SK-N-SH (cell line): ENCODE data around the gene RMDN3. TPM values are rescaled to one million over a fixed set of nuclear protein-coding genes. Genes with fewer than 3 reads are reported as not detected.
A peak's percentile ranks its signal among the peaks of the same experiment; 100 is the strongest.

Source experiments
- CTCF ChIA-PET: fragments of 300-600, 350-600 bp; formaldehyde crosslinking; extraction: SDS; loops from one replicate; lab custom pipeline; 2021; lab: Yijun Ruan, JAX
- POLR2A ChIA-PET: fragments of 350-600 bp; sonication (Branson Sonifier 250); formaldehyde crosslinking; extraction: SDS; loops from one replicate; lab custom pipeline; 2020; ENCODE audit warnings: antibody characterized with exemption, inconsistent platforms; lab: Yijun Ruan, JAX
- DNase-seq: peaks from one replicate; pipeline ENCODE4 v3.0.0; 2012
- H2AFZ ChIP-seq: fragments of 200-600 bp; sonication (generic); 2 replicates; pipeline ENCODE4 v1.8.1; 2016; ENCODE audit warnings: antibody characterized with exemption, mild to moderate bottlenecking, low read depth
- H3F3A ChIP-seq: fragments of 200-600 bp; sonication (generic); replicated peaks from 2 replicates; pipeline ENCODE3; 2016; ENCODE audit warnings: antibody characterized with exemption, mild to moderate bottlenecking; ENCODE audit not compliant: insufficient read depth
- H3K27ac ChIP-seq, 2 experiments: fragments of 200-500 bp in 1 of 2; fragments of 200-600 bp in 1 of 2; sonication (Bioruptor generic) in 1 of 2; sonication (generic), shearing (Covaris generic) in 1 of 2; 2 replicates each; pipeline versions ENCODE4 v1.5.1 to v1.6.1; 2014 to 2016; ENCODE audit warnings: low read depth in 2 of 2, inconsistent platforms in 1 of 2, low read length in 1 of 2, mild to moderate bottlenecking in 1 of 2, mixed read lengths in 1 of 2
- H3K27me3 ChIP-seq: fragments of 200-600 bp; sonication (generic), shearing (Covaris generic); 2 replicates; pipeline ENCODE4 v1.6.1; 2016; ENCODE audit warnings: mixed run types; ENCODE audit not compliant: insufficient read depth
- H3K36me3 ChIP-seq, 2 experiments: fragments of 200-500 bp in 1 of 2; fragments of 200-600 bp in 1 of 2; sonication (Bioruptor generic) in 1 of 2; sonication (generic) in 1 of 2; replicated peaks in 1 of 2; 2 replicates each; pipeline versions ENCODE3 to v1.5.1; 2014 to 2016; ENCODE audit warnings: low read length in 1 of 2, mild to moderate bottlenecking in 1 of 2; ENCODE audit not compliant: insufficient read depth in 2 of 2, control insufficient read depth in 1 of 2
- H3K4me1 ChIP-seq, 2 experiments: fragments of 200-500 bp in 1 of 2; fragments of 200-600 bp in 1 of 2; sonication (Bioruptor generic) in 1 of 2; sonication (generic), shearing (Covaris generic) in 1 of 2; 2 replicates each; pipeline versions ENCODE4 v1.5.1 to v1.6.1; 2014 to 2016; ENCODE audit warnings: low read depth in 1 of 2, low read length in 1 of 2, mixed run types in 1 of 2; ENCODE audit not compliant: insufficient read depth in 2 of 2, control insufficient read depth in 1 of 2
- H3K4me2 ChIP-seq: fragments of 200-600 bp; sonication (generic), shearing (Covaris generic); 2 replicates; pipeline ENCODE4 v1.6.1; 2017; ENCODE audit warnings: mixed run types
- H3K4me3 ChIP-seq, 2 experiments: fragments of 200-500 bp in 1 of 2; fragments of 200-600 bp in 1 of 2; sonication (Bioruptor generic) in 1 of 2; sonication (generic), shearing (Covaris generic) in 1 of 2; 2 replicates each; pipeline versions ENCODE4 v1.5.1 to v1.8.1; 2014 to 2016; ENCODE audit warnings: low read depth in 2 of 2, inconsistent platforms in 1 of 2, low read length in 1 of 2, mild to moderate bottlenecking in 1 of 2, mixed read lengths in 1 of 2, moderate library complexity in 1 of 2
- H3K79me2 ChIP-seq: fragments of 200-600 bp; sonication (generic); 2 replicates; pipeline ENCODE4 v1.8.1; 2017; ENCODE audit warnings: mild to moderate bottlenecking; ENCODE audit not compliant: insufficient read depth
- H3K9ac ChIP-seq: fragments of 200-600 bp; sonication (generic); 2 replicates; pipeline ENCODE4 v1.6.1; 2017; ENCODE audit warnings: mixed run types
- H3K9me2 ChIP-seq: fragments of 200-600 bp; sonication (generic); 2 replicates; pipeline ENCODE4 v1.6.1; 2017; ENCODE audit warnings: mixed run types
- H3K9me3 ChIP-seq: fragments of 200-600 bp; sonication (generic); 2 replicates; pipeline ENCODE4 v1.6.1; 2017; ENCODE audit warnings: mixed run types, mild to moderate bottlenecking, moderate library complexity
- H4K20me1 ChIP-seq: fragments of 200-600 bp; sonication (generic); 2 replicates; pipeline ENCODE4 v1.6.1; 2017; ENCODE audit warnings: mild to moderate bottlenecking, mixed run types; ENCODE audit not compliant: insufficient read depth
- CHD2 ChIP-seq: fragments of 150-350 bp; IDR thresholded peaks from 2 replicates; pipeline ENCODE4 v1.6.1; 2018; ENCODE audit warnings: low read length; ENCODE audit not compliant: partially characterized antibody
- EP300 ChIP-seq, 2 experiments: IDR thresholded peaks; 2 replicates each; pipeline versions ENCODE4 v1.4.0 to v1.6.1; 2012; ENCODE audit warnings: borderline replicate concordance in 1 of 2, low read depth in 1 of 2, low read length in 1 of 2
- EZH2phosphoT487 ChIP-seq: fragments of 200-600 bp; sonication (generic); IDR thresholded peaks from 2 replicates; pipeline ENCODE4 v1.6.1; 2017; ENCODE audit warnings: low read depth, mixed run types, mild to moderate bottlenecking, antibody characterized with exemption, moderate library complexity, borderline replicate concordance
- FOSL2 ChIP-seq: IDR thresholded peaks from 2 replicates; pipeline ENCODE4 v1.4.0; 2012; ENCODE audit warnings: low read depth, mild to moderate bottlenecking, moderate library complexity, borderline replicate concordance
- FOXJ3 ChIP-seq: sonication (generic); formaldehyde crosslinking; IDR thresholded peaks from 2 replicates; pipeline ENCODE4 v1.5.1; 2020; ENCODE audit warnings: mild to moderate bottlenecking, missing genetic modification reagents
- MAX ChIP-seq: IDR thresholded peaks from 2 replicates; pipeline ENCODE4 v1.4.0; 2012; ENCODE audit warnings: low read depth
- MEF2A ChIP-seq: IDR thresholded peaks from 2 replicates; pipeline ENCODE4 v1.4.0; 2012; ENCODE audit warnings: low read depth, borderline replicate concordance
- NFIC ChIP-seq: IDR thresholded peaks from 2 replicates; pipeline ENCODE4 v1.4.0; 2012; ENCODE audit warnings: borderline replicate concordance
- NRF1 ChIP-seq: IDR thresholded peaks from 2 replicates; pipeline ENCODE4 v1.6.1; 2012; ENCODE audit warnings: low read depth, mild to moderate bottlenecking, low read length
- POLR2AphosphoS5 ChIP-seq: IDR thresholded peaks from 2 replicates; pipeline ENCODE4 v1.6.1; 2012; ENCODE audit warnings: low read depth, low read length
- RAD21 ChIP-seq: IDR thresholded peaks from 2 replicates; pipeline ENCODE4 v1.6.1; 2012; ENCODE audit warnings: mild to moderate bottlenecking, low read length
- RCOR1 ChIP-seq: fragments of 150-350 bp; IDR thresholded peaks from 2 replicates; pipeline ENCODE4 v1.6.1; 2017; ENCODE audit warnings: antibody characterized with exemption, low read length
- RXRA ChIP-seq: IDR thresholded peaks from 2 replicates; pipeline ENCODE4 v1.4.0; 2012; ENCODE audit warnings: low read depth, mild to moderate bottlenecking, borderline replicate concordance
- SIN3A ChIP-seq: IDR thresholded peaks from 2 replicates; pipeline ENCODE4 v1.6.1; 2012; ENCODE audit warnings: low read depth, mild to moderate bottlenecking, low read length, moderate library complexity, borderline replicate concordance
- TCF12 ChIP-seq: IDR thresholded peaks from 2 replicates; pipeline ENCODE4 v1.4.0; 2012
- TEAD4 ChIP-seq: IDR thresholded peaks from 2 replicates; pipeline ENCODE4 v1.4.0; 2012; ENCODE audit warnings: mild to moderate bottlenecking, borderline replicate concordance; ENCODE audit not compliant: insufficient read depth
- USF1 ChIP-seq: IDR thresholded peaks from 2 replicates; pipeline ENCODE4 v1.4.0; 2012; ENCODE audit warnings: low read depth, borderline replicate concordance
- YY1 ChIP-seq: IDR thresholded peaks from 2 replicates; pipeline ENCODE4 v1.4.0; 2012; ENCODE audit warnings: low read depth, mild to moderate bottlenecking
- WGBS: methylation state at CpG from one replicate; pipeline ENCODE4 v1.1.6; 2017; ENCODE audit warnings: low lambda C conversion rate; 5-methylcytosine and 5-hydroxymethylcytosine counted together
- polyA plus RNA-seq, 3 experiments: library from polyadenylated mRNA; depleted of rRNA; stranded (reverse); fragments of >200 nt; gene quantifications; 2 replicates each; pipeline ENCODE4 v1.2.3, GENCODE V29; 2012

The RMDN3 gene
- polyA plus RNA-seq, 1 of the 3 experiments (the other 2 are of a cell fraction): 33.0 TPM

- Histone ChIP-seq H3K9me2 (no peaks in the 10 kb centered on the region), H3K4me3 (no peak overlapping the region), H3K9me3 (no peaks in the 10 kb centered on the region), H2AFZ (no peak overlapping the region), H3K27ac (peak overlapping the region in 1 of 2 experiments; percentile 61; a peak in 1 of 4 replicates), H3K79me2 (peaks cover 64% of the 10 kb centered on the region), H3K4me2 (peak overlapping the region; percentile 54; the same call in 1 of the 2 replicates), H3K9ac (no peak overlapping the region), H3F3A (peaks cover 4% of the 10 kb centered on the region), H3K27me3 (no peaks in the 10 kb centered on the region), H3K36me3 (peaks cover 0 to 5% of the 10 kb centered on the region in 2 experiments), H4K20me1 (peaks cover 19% of the 10 kb centered on the region), H3K4me1 (peaks cover 2 to 12% of the 10 kb centered on the region in 2 experiments; a peak in 3 of 4 replicates)
- ChIA-PET CTCF (interaction anchor here (1.1 to 31.8 kb wide), 5 partner anchors 16 to 104 kb away, joined by 4 to 555 read pairs (median 5); partner anchors contain the start of gene RMDN3), POLR2A (no interaction called here)
- no peak for TF ChIP-seq SIN3A
- no peak for TF ChIP-seq CHD2
- TF ChIP-seq NRF1: no peak
- no peak for TF ChIP-seq RCOR1
- no peak for TF ChIP-seq EZH2phosphoT487
- no peak for TF ChIP-seq POLR2AphosphoS5
- TF ChIP-seq TEAD4: no peak
- TF ChIP-seq YY1: no peak
- TF ChIP-seq USF1: no peak
- no peak for TF ChIP-seq TCF12
- no peak for TF ChIP-seq MEF2A
- no peak for TF ChIP-seq RXRA
- no peak for DNase-seq
- 57% methylated on average over 5 of the region's 6 CpGs for WGBS
Observed at GRCh38 chr15:40787991-40788390, 32.9 kb upstream of the RMDN3 start.

- CTCF ChIA-PET: interaction anchor here (0.8 to 31.8 kb wide), 5 partner anchors 16 to 104 kb away, joined by 3 to 555 read pairs (median 5); partner anchors contain the start of gene RMDN3
Observed at GRCh38 chr15:40787344-40787841, 32.3 kb upstream of the RMDN3 start.

More at GRCh38 chr15:40787344-40787841, 32.3 kb upstream of the RMDN3 start:
- Histone ChIP-seq H3K27ac (peak overlapping the region in 1 of 2 experiments; percentile 61; a peak in 2 of 4 replicates), H3K9me2 (no peaks in the 10 kb centered on the region), H3K4me2 (peak overlapping the region; percentile 54), H3K79me2 (peaks cover 58% of the 10 kb centered on the region), H4K20me1 (peaks cover 21% of the 10 kb centered on the region), H3K27me3 (no peaks in the 10 kb centered on the region), H3K4me1 (peaks cover 2 to 12% of the 10 kb centered on the region in 2 experiments; a peak in 3 of 4 replicates), H3F3A (peaks cover 4% of the 10 kb centered on the region), H3K9me3 (no peaks in the 10 kb centered on the region), H3K9ac (no peak overlapping the region), H3K4me3 (no peak overlapping the region), H2AFZ (no peak overlapping the region), H3K36me3 (peaks cover 0 to 3% of the 10 kb centered on the region in 2 experiments)
- 42% methylated on average over 4 of the region's 4 CpGs for WGBS
- TF ChIP-seq TCF12 (0 out of 2 replicates have a peak, but pooled peaks have one; percentile 14), RAD21 (no peak), EP300 (IDR thresholded peaks at IDR 0.05; ENCODE audit: borderline replicate concordance in 1 of 2, low read depth in 1 of 2, low read length in 1 of 2) (no peak), FOSL2 (0 out of 2 replicates have a peak, but pooled peaks have one; percentile 15), MAX (0 out of 2 replicates have a peak, but pooled peaks have one; percentile 26), NFIC (peak; percentile 71; the same call in 1 of the 2 replicates), YY1 (no peak), FOXJ3 (no peak)
- POLR2A ChIA-PET: no interaction called here
- DNase-seq: no peak
